Thoracic aorta (tissue), 2 donors: ENCODE measurements around the gene UMODL1. TPM values are rescaled to one million over a fixed set of nuclear protein-coding genes. Genes with fewer than 3 reads are reported as not detected.

ENCODE experiments used
- ATAC-seq: fragments of 150-250 bp; one replicate; pipeline ENCODE4 v1.8.0; 2017; ENCODE audit warnings: low read depth; ENCODE audit not compliant: insufficient number of reproducible peaks, low FRiP score
- DNase-seq: peaks from one replicate; pipeline ENCODE4 v3.0.0-alpha.2; 2020; ENCODE audit warnings: low spot score
- H3K27ac ChIP-seq, 2 donors: fragments of 200-600 bp; sonication (generic); 1 replicate in 1 of 2; 2 replicates in 1 of 2; pipeline ENCODE4 v1.5.1; 2016; ENCODE audit warnings: mild to moderate bottlenecking in 2 of 2, moderate library complexity in 2 of 2
- H3K27me3 ChIP-seq: fragments of 200-600 bp; sonication (generic); replicated peaks from 2 replicates; pipeline ENCODE4 v1.6.0; 2016; ENCODE audit warnings: mild to moderate bottlenecking; ENCODE audit not compliant: insufficient read depth
- H3K36me3 ChIP-seq: fragments of 200-600 bp; sonication (generic); one replicate; pipeline ENCODE4 v1.5.1; 2016
- H3K4me1 ChIP-seq, 2 donors: fragments of 200-600 bp; sonication (generic); 1 replicate in 1 of 2; 2 replicates in 1 of 2; pipeline versions ENCODE4 v1.5.1 to v1.6.0; 2016; ENCODE audit warnings: low read depth in 2 of 2, mild to moderate bottlenecking in 1 of 2; ENCODE audit not compliant: control insufficient read depth in 1 of 2
- H3K4me3 ChIP-seq: fragments of 200-600 bp; sonication (generic); 2 replicates; pipeline ENCODE4 v1.5.1; 2016; ENCODE audit warnings: mild to moderate bottlenecking
- H3K9me3 ChIP-seq: fragments of 200-600 bp; sonication (generic); 2 replicates; pipeline ENCODE4 v1.5.1; 2016
- CTCF ChIP-seq: fragments of 200-600 bp; sonication (generic); IDR thresholded peaks from one replicate; pipeline ENCODE4 v1.5.1; 2019; ENCODE audit warnings: antibody characterized with exemption
- total RNA-seq, 2 donors: library from RNA; depleted of rRNA; stranded (reverse); fragments of >200 nt; gene quantifications; one replicate each; pipeline versions ENCODE4 v1.1.0 to v1.2.3, GENCODE V29; 2016

UMODL1 gene
- total RNA-seq, 2 donors from 2014 or later = 0.14 TPM; not detected in 1

GRCh38 chr21:42120903-42121535 lies 49.9 kb downstream of the UMODL1 start:
- Histone ChIP-seq H3K4me1 (peaks cover 0 to 6% of the 10 kb centered on the region in 2 donors), H3K9me3 (no peaks in the 10 kb centered on the region), H3K4me3 (no peak overlapping the region), H3K36me3 (no peaks in the 10 kb centered on the region), H3K27ac (no peak overlapping the region), H3K27me3 (no peaks in the 10 kb centered on the region)
- no peak for ATAC-seq
- DNase-seq = no peak
- TF ChIP-seq CTCF = no peak

GRCh38 chr21:42121794-42122193 lies 50.7 kb downstream of the UMODL1 start:
- no peaks in the 10 kb centered on the region for H3K36me3 ChIP-seq
- H3K9me3 ChIP-seq = no peaks in the 10 kb centered on the region
- DNase-seq (no peak), ATAC-seq (no peak)
- H3K27me3 ChIP-seq = no peaks in the 10 kb centered on the region
- H3K4me3 ChIP-seq = no peak overlapping the region
- peaks cover 0 to 6% of the 10 kb centered on the region in 2 donors for H3K4me1 ChIP-seq
- TF ChIP-seq CTCF = no peak
- H3K27ac ChIP-seq = no peak overlapping the region

GRCh38 chr21:42122398-42122797 lies 51.3 kb downstream of the UMODL1 start:
- no peak overlapping the region for H3K4me3 ChIP-seq
- no peak overlapping the region for H3K27ac ChIP-seq
- H3K36me3 ChIP-seq = no peaks in the 10 kb centered on the region
- H3K4me1 ChIP-seq = no peaks in the 10 kb centered on the region
- no peak for DNase-seq
- no peak for TF ChIP-seq CTCF
- H3K9me3 ChIP-seq = no peaks in the 10 kb centered on the region
- no peaks in the 10 kb centered on the region for H3K27me3 ChIP-seq
- ATAC-seq = no peak

GRCh38 chr21:42122808-42123207 lies 51.7 kb downstream of the UMODL1 start:
- no peak for TF ChIP-seq CTCF
- no peak for DNase-seq
- no peak for ATAC-seq
- Histone ChIP-seq H3K4me3 (no peak overlapping the region), H3K36me3 (no peaks in the 10 kb centered on the region), H3K4me1 (no peaks in the 10 kb centered on the region), H3K9me3 (no peaks in the 10 kb centered on the region), H3K27me3 (no peaks in the 10 kb centered on the region), H3K27ac (no peak overlapping the region)

GRCh38 chr21:42123219-42123908 lies 52.2 kb downstream of the UMODL1 start:
- H3K4me1 ChIP-seq = no peaks in the 10 kb centered on the region
- no peak for TF ChIP-seq CTCF
- DNase-seq = no peak
- no peaks in the 10 kb centered on the region for H3K27me3 ChIP-seq
- no peak overlapping the region for H3K27ac ChIP-seq
- no peaks in the 10 kb centered on the region for H3K36me3 ChIP-seq
- no peaks in the 10 kb centered on the region for H3K9me3 ChIP-seq
- ATAC-seq = no peak
- no peak overlapping the region for H3K4me3 ChIP-seq
